GM18511 (cell line): ENCODE data around the gene ASTN1.

Source experiments
- ATAC-seq: cut with Tn5 transposase; IDR thresholded peaks from one replicate; pipeline ENCODE4 v1.9.1; 2021; ENCODE audit warnings: mild to moderate bottlenecking, moderate library complexity; ENCODE audit not compliant: unreplicated experiment

ASTN1 gene

DNA sequence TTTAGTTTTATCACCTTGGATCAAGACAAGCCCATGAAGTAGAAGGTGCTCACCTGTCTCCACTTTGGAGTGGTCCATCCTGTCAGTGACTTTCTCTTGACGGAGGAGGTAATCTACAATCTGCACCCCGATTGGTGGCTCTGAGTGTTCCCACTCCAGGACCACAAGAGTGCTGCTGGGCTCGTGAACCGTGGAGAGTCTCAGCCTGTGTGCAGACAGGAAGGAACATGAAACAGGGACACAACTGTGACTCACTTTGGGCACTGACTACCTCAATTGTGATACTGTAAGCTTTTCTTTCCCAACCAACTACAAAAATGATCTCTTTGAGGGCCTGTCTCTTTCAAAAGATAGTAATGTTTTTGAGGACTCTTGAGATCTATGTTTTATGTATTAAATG lies 280.2 kb downstream of the ASTN1 start:
- ATAC-seq: no peak

GRCh38 chr1:176880955-176881595 lies 283.4 kb downstream of the ASTN1 start:
- ATAC-seq: peak; percentile 77

DNA sequence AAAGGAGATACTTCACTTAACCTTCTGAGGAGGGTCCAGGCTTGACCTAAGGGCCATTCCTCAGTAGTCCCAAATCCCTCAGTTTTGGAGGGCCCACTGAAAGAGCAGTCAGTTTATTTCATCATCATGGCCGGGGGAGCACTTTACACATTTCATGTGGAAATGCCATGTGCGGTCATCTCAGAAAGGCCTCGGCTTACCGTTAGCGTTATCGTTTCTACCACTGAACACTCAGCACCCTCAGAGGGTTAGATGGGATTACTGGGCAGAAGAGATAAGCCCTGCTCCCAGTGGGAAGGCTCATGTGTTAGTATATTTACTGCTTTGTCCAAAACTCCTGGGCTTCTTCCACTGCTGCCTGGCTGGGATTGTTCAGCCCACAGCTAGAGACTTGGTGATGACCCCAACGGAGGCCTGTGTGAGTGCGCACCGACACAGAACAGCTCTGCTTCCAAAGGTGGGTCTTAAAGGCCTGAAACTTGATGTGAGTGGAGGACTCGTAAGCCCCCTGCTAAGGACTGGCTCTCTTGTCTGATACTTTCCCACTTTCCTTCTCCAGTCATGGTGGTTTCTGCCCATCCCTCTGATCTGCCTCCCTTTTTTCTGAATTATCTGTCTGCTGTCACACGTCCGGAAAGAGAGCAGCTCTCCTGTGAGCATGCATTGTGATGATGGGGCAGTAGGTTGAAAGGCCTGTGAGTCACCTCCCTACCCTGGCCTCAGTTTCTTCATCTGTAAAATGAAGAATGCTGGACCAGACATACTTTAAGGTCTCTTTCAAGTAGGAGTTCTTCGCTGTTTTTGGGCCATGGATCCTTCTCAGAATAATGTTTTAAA lies 284.5 kb downstream of the ASTN1 start:
- ATAC-seq: no peak

- ATAC-seq: no peak
These were observed 285.6 kb downstream of the ASTN1 start for GRCh38 chr1:176878750-176879536.

DNA sequence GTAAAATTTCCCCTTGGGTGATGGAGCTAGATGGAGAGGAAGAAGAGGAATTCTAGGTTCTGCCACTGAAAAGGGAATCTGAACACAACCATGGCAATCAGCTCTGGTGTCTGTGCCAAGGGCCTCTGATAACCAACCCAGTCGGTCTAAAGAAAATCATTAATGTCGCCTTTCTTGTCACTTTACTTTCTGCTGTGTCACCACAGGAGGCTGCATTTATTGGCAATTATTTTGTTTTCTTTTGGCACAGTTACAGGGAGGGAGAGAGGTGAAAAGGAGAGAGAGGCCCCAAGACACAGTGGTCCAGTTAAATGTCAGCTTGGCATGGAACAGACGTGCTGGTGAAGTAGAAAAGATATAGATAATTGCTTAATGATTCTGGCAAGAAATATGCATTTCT lies 287.0 kb downstream of the ASTN1 start:
- no peak for ATAC-seq

- ATAC-seq: no peak
These were observed 287.5 kb downstream of the ASTN1 start for GRCh38 chr1:176876966-176877515.

- no peak for ATAC-seq
These were observed 294.9 kb downstream of the ASTN1 start for GRCh38 chr1:176869577-176869976.

DNA sequence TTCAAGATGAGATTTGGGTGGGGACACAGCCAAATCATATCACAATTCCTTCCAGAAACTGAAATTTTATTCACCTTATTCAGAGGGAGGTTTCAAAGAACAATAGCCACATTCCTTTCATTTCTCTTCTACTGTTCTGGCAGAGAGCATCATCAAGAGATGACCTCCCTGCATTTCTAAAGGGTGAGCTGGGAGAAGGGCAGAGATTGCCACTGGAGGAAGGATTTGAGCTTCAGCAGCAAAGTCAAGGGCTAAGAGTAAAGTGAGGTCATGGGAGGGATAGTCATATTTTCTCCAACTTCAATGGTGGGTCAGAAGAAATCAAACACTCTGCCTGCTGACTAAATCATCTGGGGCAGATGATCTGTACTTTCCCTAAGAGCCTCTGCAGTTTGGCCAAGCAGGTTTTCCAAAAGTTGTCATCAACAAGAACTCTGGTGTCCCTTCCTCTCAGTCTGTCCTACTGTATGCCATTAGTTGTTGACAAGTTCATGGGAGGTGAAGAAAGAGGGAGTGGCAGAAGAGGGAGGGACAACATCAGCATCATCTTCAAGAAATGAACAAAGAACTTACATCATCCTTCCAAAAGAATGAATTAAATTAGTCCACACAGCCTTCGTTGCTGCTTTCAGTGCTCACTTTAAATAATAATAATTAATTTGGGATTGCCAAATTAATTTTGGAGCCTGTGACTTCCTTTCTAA lies 298.3 kb downstream of the ASTN1 start:
- ATAC-seq: no peak

- ATAC-seq: no peak
These were observed 300.3 kb downstream of the ASTN1 start for GRCh38 chr1:176864211-176864610.

GRCh38 chr1:176863613-176864012 lies 300.9 kb downstream of the ASTN1 start:
- no peak for ATAC-seq

DNA sequence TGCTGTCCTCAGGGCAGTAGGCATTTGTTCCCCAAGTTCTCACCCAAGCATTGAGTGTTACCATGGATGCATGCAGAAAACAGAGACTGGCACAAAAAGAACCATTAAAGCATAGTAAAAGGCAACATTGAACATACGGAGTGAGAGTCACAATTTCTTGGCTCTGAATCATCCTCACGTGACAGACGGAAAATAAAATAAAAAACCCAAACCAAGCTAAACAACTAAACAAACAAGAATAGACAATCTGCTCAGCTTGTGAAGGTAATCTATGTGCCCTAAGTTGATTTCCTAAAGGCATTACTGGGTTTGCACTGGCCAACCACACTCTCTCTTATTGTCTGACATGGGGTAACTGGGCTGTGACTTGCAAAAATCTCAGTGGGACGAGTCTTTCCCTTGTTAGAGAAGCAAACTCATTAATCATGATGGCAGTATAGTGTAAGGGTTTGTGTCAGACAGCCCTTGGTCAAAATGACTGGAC lies 306.0 kb downstream of the ASTN1 start:
- no peak for ATAC-seq

- no peak for ATAC-seq
These were observed 306.9 kb downstream of the ASTN1 start for GRCh38 chr1:176857632-176858031.

DNA sequence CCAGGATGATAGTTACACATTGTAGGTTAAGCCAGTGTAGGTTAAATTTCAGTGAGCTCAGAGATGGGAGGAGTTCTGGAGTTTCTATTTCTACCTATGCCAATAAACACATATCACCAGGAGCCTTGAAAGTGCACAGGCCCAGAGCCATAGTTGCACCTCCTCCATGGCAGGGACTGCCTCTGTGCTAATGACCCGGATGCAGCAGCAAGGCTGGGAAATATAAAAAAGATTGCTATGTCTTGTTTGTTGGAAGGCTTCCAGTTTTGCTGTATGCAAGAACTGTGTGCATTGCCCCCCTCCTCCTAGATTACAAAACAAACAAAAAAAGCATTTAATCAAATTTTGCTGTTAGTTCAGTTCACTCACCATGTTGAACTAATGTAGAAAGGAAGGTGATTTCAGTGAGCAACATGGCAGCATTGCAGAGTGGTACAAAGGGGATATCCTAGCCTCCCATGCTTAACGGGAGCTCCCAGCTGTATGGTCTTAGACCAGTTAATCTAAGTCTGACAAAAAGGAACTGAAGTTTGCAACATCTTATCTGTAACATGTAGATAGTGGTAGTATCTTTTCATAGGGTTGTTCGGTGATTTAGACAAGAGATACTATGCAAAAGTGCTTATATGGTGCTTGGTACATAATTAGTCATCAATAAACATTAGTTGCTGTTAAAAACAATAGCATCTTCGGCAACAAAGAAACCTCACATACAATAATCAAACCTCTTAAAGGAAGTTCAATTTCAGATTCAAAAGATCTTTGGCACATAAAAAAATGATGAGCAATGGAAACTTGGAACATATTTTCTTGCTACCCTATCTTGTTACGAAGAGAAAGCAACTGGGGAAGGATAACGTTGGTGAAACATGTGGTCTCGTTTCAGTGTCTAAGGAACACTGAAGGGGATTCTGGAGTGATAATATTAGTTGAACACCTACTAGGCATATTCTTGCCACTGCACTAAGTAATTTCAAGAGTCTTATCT lies 309.5 kb downstream of the ASTN1 start:
- ATAC-seq: no peak

GRCh38 chr1:176854121-176854520 lies 310.4 kb downstream of the ASTN1 start:
- ATAC-seq: no peak

- no peak for ATAC-seq
These were observed 311.0 kb downstream of the ASTN1 start for GRCh38 chr1:176853503-176853902.

DNA sequence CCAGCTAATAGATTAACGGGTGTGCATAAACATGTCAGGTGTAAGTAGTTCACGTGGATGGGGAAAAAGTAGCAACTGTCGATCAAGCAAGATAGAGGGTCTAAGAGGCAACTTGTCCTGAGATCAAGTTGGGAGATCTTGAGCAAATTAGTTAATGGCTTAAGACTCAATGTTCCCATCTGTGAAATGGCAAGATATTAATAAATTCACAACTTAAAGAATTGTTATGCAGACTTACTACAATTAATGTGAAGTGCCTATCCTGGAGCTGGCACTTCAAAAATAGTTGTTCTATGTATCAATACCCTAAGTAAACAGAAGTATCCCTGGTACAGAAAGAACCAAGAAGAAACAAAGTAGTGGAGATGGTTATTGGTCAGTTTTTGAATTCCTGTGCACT lies 312.4 kb downstream of the ASTN1 start:
- no peak for ATAC-seq

- no peak for ATAC-seq
These were observed 313.6 kb downstream of the ASTN1 start for GRCh38 chr1:176850871-176851270.

GRCh38 chr1:176849281-176849680 lies 315.2 kb downstream of the ASTN1 start:
- ATAC-seq: no peak

DNA sequence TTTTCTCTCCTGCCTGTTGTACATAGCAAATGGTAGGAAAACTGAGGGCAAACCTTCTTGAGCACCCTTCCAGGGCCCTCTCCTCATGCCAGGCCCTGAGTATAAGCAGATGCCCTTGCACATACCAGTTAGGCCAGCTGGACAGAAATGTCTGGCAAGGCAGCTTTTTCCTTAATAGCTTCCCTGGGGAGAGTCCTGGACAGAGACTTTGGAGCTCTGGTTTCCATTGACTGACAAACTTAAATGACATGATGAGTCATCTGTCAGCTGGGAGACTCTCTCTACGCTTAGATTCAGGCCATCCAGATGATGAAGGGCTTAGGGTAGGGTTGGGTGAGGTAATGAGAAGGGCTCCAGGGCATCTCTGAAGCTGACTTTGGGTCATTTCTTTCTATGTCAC lies 317.5 kb downstream of the ASTN1 start:
- no peak for ATAC-seq
